H1 (cell line): Measurements from ENCODE around the gene SUSD1. TPM values are rescaled to one million over a fixed set of nuclear protein-coding genes. Genes with fewer than 3 reads are reported as not detected.

Experiments used
- CTCF ChIA-PET: fragments of 300-600 bp; sonication (Branson Sonifier 250); formaldehyde crosslinking; loops from one replicate; lab custom pipeline; 2021; ENCODE audit not compliant: partially characterized antibody; lab: Charles Lee
- POLR2A ChIA-PET: fragments of 300-600 bp; sonication (Branson Sonifier 250); formaldehyde crosslinking; loops from one replicate; lab custom pipeline; 2021; ENCODE audit warnings: inconsistent platforms; ENCODE audit not compliant: partially characterized antibody; lab: Charles Lee
- DNase-seq, 2 experiments: peaks; one replicate each; pipeline versions ENCODE4 v3.0.0 to v3.0.0-alpha.2; 2010 to 2022; ENCODE audit warnings: low spot score in 2 of 2, low read depth in 1 of 2, mixed read lengths in 1 of 2
- FAIRE-seq: peaks from 2 replicates; lab custom pipeline; 2011; peaks lifted over from hg19 to GRCh38; lab: Jason Lieb, UNC
- H2AFZ ChIP-seq: 2 replicates; pipeline ENCODE4 v1.8.1; 2012; ENCODE audit warnings: low read length, inconsistent platforms
- H2AK5ac ChIP-seq: 2 replicates; pipeline ENCODE4 v1.6.1; 2013; ENCODE audit warnings: low read depth, low read length
- H2BK120ac ChIP-seq: replicated peaks from 2 replicates; pipeline ENCODE3; 2013; ENCODE audit warnings: low read depth, low read length, inconsistent platforms
- H2BK12ac ChIP-seq: 2 replicates; pipeline ENCODE4 v1.6.1; 2013; ENCODE audit warnings: low read depth, low read length
- H2BK15ac ChIP-seq: 2 replicates; pipeline ENCODE4 v1.6.1; 2013; ENCODE audit warnings: low read length
- H2BK20ac ChIP-seq: 2 replicates; pipeline ENCODE4 v1.6.1; 2013; ENCODE audit warnings: low read length
- H2BK5ac ChIP-seq: 2 replicates; pipeline ENCODE4 v1.6.1; 2013; ENCODE audit warnings: low read depth, low read length
- H3K14ac ChIP-seq: 2 replicates; pipeline ENCODE4 v1.6.1; 2013; ENCODE audit warnings: inconsistent platforms; ENCODE audit not compliant: insufficient read length
- H3K18ac ChIP-seq: 2 replicates; pipeline ENCODE4 v1.6.1; 2013; ENCODE audit warnings: low read length; ENCODE audit errors: extremely low read depth
- H3K23ac ChIP-seq: 2 replicates; pipeline ENCODE4 v1.6.1; 2013; ENCODE audit warnings: inconsistent platforms; ENCODE audit not compliant: insufficient read length
- H3K23me2 ChIP-seq: 2 replicates; pipeline ENCODE4 v1.6.1; 2013; ENCODE audit warnings: low read depth, low read length
- H3K27ac ChIP-seq: 2 replicates; pipeline ENCODE4 v1.6.1; 2011; ENCODE audit warnings: low read depth, low read length, inconsistent platforms
- H3K27me3 ChIP-seq, 4 experiments: replicated peaks in 1 of 4; 1 replicate in 1 of 4; 2 replicates in 3 of 4; pipeline versions ENCODE4 v1.6.1 to v1.8.1; 2011 to 2013; ENCODE audit warnings: low read length in 3 of 4, mild to moderate bottlenecking in 3 of 4, inconsistent platforms in 2 of 4, mixed read lengths in 2 of 4, moderate library complexity in 1 of 4; ENCODE audit not compliant: control insufficient read depth in 3 of 4, insufficient read depth in 3 of 4; ENCODE audit errors: extremely low read depth in 1 of 4
- H3K36me3 ChIP-seq, 4 experiments: 2 replicates each; pipeline versions ENCODE4 v1.6.1 to v1.8.1; 2011 to 2013; ENCODE audit warnings: mild to moderate bottlenecking in 4 of 4, low read length in 3 of 4, moderate library complexity in 2 of 4, control low read depth in 1 of 4, inconsistent platforms in 1 of 4; ENCODE audit not compliant: insufficient read depth in 4 of 4, control insufficient read depth in 2 of 4
- H3K4ac ChIP-seq: replicated peaks from 2 replicates; pipeline ENCODE3; 2013; ENCODE audit warnings: low read length, low read depth, mixed read lengths, inconsistent platforms; ENCODE audit not compliant: insufficient read length
- H3K4me1 ChIP-seq, 4 experiments: replicated peaks in 1 of 4; 1 replicate in 1 of 4; 2 replicates in 3 of 4; pipeline versions ENCODE4 v1.6.1 to v1.8.1; 2011 to 2013; ENCODE audit warnings: low read length in 3 of 4, inconsistent platforms in 2 of 4, mixed read lengths in 1 of 4; ENCODE audit not compliant: insufficient read depth in 4 of 4, control insufficient read depth in 3 of 4
- H3K4me2 ChIP-seq, 2 experiments: 2 replicates each; pipeline versions ENCODE4 v1.6.1 to v1.8.1; 2011 to 2013; ENCODE audit warnings: low read depth in 2 of 2, low read length in 2 of 2, control low read depth in 1 of 2, inconsistent platforms in 1 of 2, mild to moderate bottlenecking in 1 of 2; ENCODE audit not compliant: insufficient read depth in 1 of 2
- H3K4me3 ChIP-seq, 4 experiments: fragments of 200-600, 300-600 bp in 1 of 4; sonication (generic), shearing (Covaris generic), sonication (Bioruptor Twin) in 1 of 4; 2 replicates each; pipeline versions ENCODE4 v1.5.1 to v1.8.1; 2011 to 2016; ENCODE audit warnings: low read length in 4 of 4, low read depth in 3 of 4, control low read depth in 2 of 4, inconsistent platforms in 2 of 4, mild to moderate bottlenecking in 2 of 4, mixed read lengths in 1 of 4, moderate library complexity in 1 of 4; ENCODE audit not compliant: insufficient read depth in 2 of 4; ENCODE audit errors: extremely low read depth in 1 of 4
- H3K56ac ChIP-seq: replicated peaks from 2 replicates; pipeline ENCODE3; 2013; ENCODE audit warnings: low read depth, mild to moderate bottlenecking, mixed read lengths, low read length, inconsistent platforms; ENCODE audit not compliant: insufficient read length
- H3K79me1 ChIP-seq: 2 replicates; pipeline ENCODE4 v1.6.1; 2013; ENCODE audit warnings: low read depth, low read length, control low read depth
- H3K79me2 ChIP-seq, 2 experiments: 2 replicates each; pipeline versions ENCODE4 v1.6.1 to v1.8.1; 2012 to 2013; ENCODE audit warnings: low read length in 2 of 2, mild to moderate bottlenecking in 2 of 2, inconsistent platforms in 1 of 2; ENCODE audit not compliant: insufficient read depth in 2 of 2, control insufficient read depth in 1 of 2
- H3K9ac ChIP-seq, 4 experiments: replicated peaks in 1 of 4; 1 replicate in 1 of 4; 2 replicates in 3 of 4; pipeline versions ENCODE4 v1.6.1 to v1.8.1; 2011 to 2013; ENCODE audit warnings: low read depth in 3 of 4, low read length in 3 of 4, control low read depth in 2 of 4, mild to moderate bottlenecking in 2 of 4, moderate library complexity in 2 of 4, inconsistent platforms in 1 of 4; ENCODE audit errors: extremely low read depth in 1 of 4
- H3K9me3 ChIP-seq, 2 experiments: 2 replicates each; pipeline versions ENCODE4 v1.6.1 to v1.8.1; 2012 to 2013; ENCODE audit warnings: mild to moderate bottlenecking in 2 of 2, moderate library complexity in 2 of 2, control low read depth in 1 of 2, inconsistent platforms in 1 of 2, low read depth in 1 of 2, low read length in 1 of 2, mixed read lengths in 1 of 2; ENCODE audit not compliant: insufficient read depth in 2 of 2
- H4K20me1 ChIP-seq, 2 experiments: replicated peaks in 1 of 2; 2 replicates each; pipeline versions ENCODE3 to v1.8.1; 2011 to 2013; ENCODE audit warnings: inconsistent platforms in 2 of 2, low read length in 2 of 2, mild to moderate bottlenecking in 1 of 2; ENCODE audit not compliant: insufficient read depth in 2 of 2, control insufficient read depth in 1 of 2
- H4K5ac ChIP-seq: 2 replicates; pipeline ENCODE4 v1.6.1; 2013; ENCODE audit warnings: low read length, low read depth, mixed read lengths, inconsistent platforms; ENCODE audit not compliant: insufficient read length
- H4K8ac ChIP-seq: 2 replicates; pipeline ENCODE4 v1.8.0; 2013; ENCODE audit warnings: mild to moderate bottlenecking, moderate library complexity, low read length, inconsistent platforms; ENCODE audit not compliant: insufficient read depth; ENCODE audit errors: extremely low read depth
- H4K91ac ChIP-seq: replicated peaks from 2 replicates; pipeline ENCODE3; 2013; ENCODE audit warnings: low read length, mixed read lengths, inconsistent platforms; ENCODE audit not compliant: insufficient read length
- BACH1 ChIP-seq: IDR thresholded peaks from 2 replicates; pipeline ENCODE4 v1.6.1; 2012; ENCODE audit warnings: low read length, improper control_type of control experiment
- HDAC2 ChIP-seq, 2 experiments: fragments of 300-600 bp in 1 of 2; sonication (generic) in 1 of 2; IDR thresholded peaks; 2 replicates each; pipeline ENCODE4 v1.6.1; 2011 to 2012; ENCODE audit warnings: low read depth in 2 of 2, low read length in 2 of 2, mild to moderate bottlenecking in 2 of 2, moderate library complexity in 2 of 2, borderline replicate concordance in 1 of 2, inconsistent platforms in 1 of 2
- YY1 ChIP-seq: IDR thresholded peaks from 2 replicates; pipeline ENCODE4 v1.6.1; 2011; ENCODE audit warnings: low read depth, mild to moderate bottlenecking, low read length
- WGBS, 2 experiments: shearing (Covaris generic) in 1 of 2; methylation state at CpG; one replicate each; pipeline versions ENCODE4 v1.1.6 to v1.1.7; 2013 to 2015; ENCODE audit warnings: low lambda C conversion rate in 2 of 2, mixed read lengths in 2 of 2, inconsistent platforms in 1 of 2, low coverage in 1 of 2, missing lambda C conversion rate in 1 of 2; ENCODE audit not compliant: insufficient replicate concordance in 2 of 2, insufficient coverage in 1 of 2, insufficient read length in 1 of 2; ENCODE audit errors: extremely low coverage in 1 of 2, missing lambda C conversion rate in 1 of 2; 5-methylcytosine and 5-hydroxymethylcytosine counted together
- polyA plus RNA-seq, 7 experiments: library from polyadenylated mRNA; depleted of rRNA in 3 of 7; stranded (reverse) in 5 of 7; unstranded in 2 of 7; fragments of >200 nt in 5 of 7; fragments of 200-250 nt in 2 of 7; gene quantifications; 1 replicate in 5 of 7; 2 replicates in 1 of 7; 4 replicates in 1 of 7; pipeline versions ENCODE4 v1.2.1 to v1.2.3, GENCODE V29; 2011 to 2013; ENCODE audit warnings: missing spikeins in 2 of 7, mixed read lengths in 2 of 7
- total RNA-seq: library from RNA; stranded (reverse); fragmentation: NEBNext Ultra II Directional; extraction: Animal tissue kit (Norgen Biotek cat#: 25700); gene quantifications from 2 replicates; pipeline ENCODE4 v1.2.1, GENCODE V29; 2021

SUSD1 gene
- total and polyA plus RNA-seq, 2 of the 8 experiments (the other 6 are each of a cell fraction or from before 2014, with no cell fraction given), result 2.8 to 7.2 TPM

DNA sequence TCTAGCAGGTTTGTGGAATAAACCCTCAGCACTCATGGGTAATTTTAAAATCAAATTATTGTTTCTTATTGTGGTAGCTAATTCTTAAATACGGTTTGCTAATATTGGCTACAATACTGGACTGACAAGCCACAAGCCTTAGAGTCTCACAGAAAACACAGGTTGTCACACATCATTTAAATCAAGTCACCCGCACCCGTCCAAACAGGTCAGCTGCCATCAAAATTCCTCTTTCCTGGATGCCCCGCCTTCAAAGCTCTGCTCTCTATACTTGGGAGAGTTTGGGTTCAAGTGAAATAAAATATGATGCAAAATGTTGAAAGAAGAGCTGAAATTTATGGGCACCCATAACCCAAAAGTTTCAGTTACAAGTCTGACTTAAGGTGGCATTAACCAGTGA, 12.3 kb upstream of the SUSD1 start:
- WGBS, 2 experiments, result 91% methylated on average over 4 of the region's 4 CpGs; no CpG with 5 or more reads in 1 of the 2 experiments
- FAIRE-seq, result no peak

More for the DNA sequence above, 12.3 kb upstream of the SUSD1 start:
- no peak overlapping the region for H4K5ac ChIP-seq
- H3K27ac ChIP-seq, result no peak overlapping the region
- no peak overlapping the region for H3K23ac ChIP-seq
- no peak overlapping the region for H2BK12ac ChIP-seq
- H3K18ac ChIP-seq, result no peak overlapping the region
- H4K20me1 ChIP-seq, result no peaks in the 10 kb centered on the region
- no peaks in the 10 kb centered on the region for H3K36me3 ChIP-seq
- H3K4me1 ChIP-seq, result no peaks in the 10 kb centered on the region
- H3K79me2 ChIP-seq, result no peaks in the 10 kb centered on the region
- H3K4me2 ChIP-seq, result no peak overlapping the region
- no peaks in the 10 kb centered on the region for H3K23me2 ChIP-seq
- no peak overlapping the region for H3K14ac ChIP-seq
- no peak overlapping the region for H3K9ac ChIP-seq
- H3K79me1 ChIP-seq, result no peaks in the 10 kb centered on the region
- ChIA-PET CTCF (interaction anchor here (1.6 to 2.4 kb wide), 3 partner anchors 10 to 90 kb away, joined by 6 to 10 read pairs (median 6); no protein-coding TSS in a partner anchor), POLR2A (interaction anchor here (2.0 kb wide), 1 partner anchor 11 kb away, joined by 13 read pairs; the partner anchor contains the start of gene SUSD1)
- no peak for DNase-seq
- H2BK20ac ChIP-seq, result no peak overlapping the region
- H3K4ac ChIP-seq, result no peak overlapping the region
- 0 out of 4 replicates have a peak, but pooled peaks cover 0 to 4% of the 10 kb centered on the region in 2 experiments for H3K9me3 ChIP-seq
- H4K91ac ChIP-seq, result no peak overlapping the region
- TF ChIP-seq BACH1 (no peak), YY1 (no peak), HDAC2 (IDR thresholded peaks at IDR 0.05; ENCODE audit: borderline replicate concordance in 1 of 2, low read depth in 2 of 2, low read length in 2 of 2) (no peak)
- no peak overlapping the region for H2BK15ac ChIP-seq
- H2AK5ac ChIP-seq, result no peak overlapping the region
- H3K27me3 ChIP-seq, result peaks cover 0 to 2% (median 0%) of the 10 kb centered on the region in 4 experiments; a peak in 1 of 7 replicates
- no peak overlapping the region for H2BK120ac ChIP-seq
- H4K8ac ChIP-seq, result no peak overlapping the region
- H2BK5ac ChIP-seq, result no peak overlapping the region
- no peak overlapping the region for H3K56ac ChIP-seq
- no peak overlapping the region for H2AFZ ChIP-seq
- no peak overlapping the region for H3K4me3 ChIP-seq
